Astrocyte of the hippocampus (primary cell): Measurements from ENCODE around the gene UBE2C.
"Not testable (repeated sequence)": the region's sequence is repeated elsewhere in the genome, so short reads cannot be mapped to it uniquely, and the experiment has no call there.

ENCODE experiments used
- DNase-seq: peaks from one replicate; pipeline ENCODE4 v3.0.0; 2011; ENCODE audit warnings: low read depth, low spot score

The UBE2C gene

DNA sequence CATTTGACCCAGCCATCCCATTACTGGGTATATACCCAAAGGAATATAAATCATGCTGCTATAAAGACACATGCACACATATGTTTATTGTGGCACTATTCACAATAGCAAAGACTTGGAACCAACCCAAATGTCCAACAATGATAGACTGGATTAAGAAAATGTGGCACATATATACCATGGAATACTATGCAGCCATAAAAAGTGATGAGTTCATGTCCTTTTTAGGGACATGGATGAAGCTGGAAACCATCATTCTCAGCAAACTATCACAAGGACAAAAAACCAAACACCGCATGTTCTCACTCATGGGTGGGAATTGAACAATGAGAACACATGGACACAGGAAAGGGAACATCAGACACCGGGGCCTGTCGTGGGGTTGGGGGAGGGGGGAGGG, 14.5 kb upstream of the UBE2C start:
- not testable (repeated sequence) for DNase-seq

DNA sequence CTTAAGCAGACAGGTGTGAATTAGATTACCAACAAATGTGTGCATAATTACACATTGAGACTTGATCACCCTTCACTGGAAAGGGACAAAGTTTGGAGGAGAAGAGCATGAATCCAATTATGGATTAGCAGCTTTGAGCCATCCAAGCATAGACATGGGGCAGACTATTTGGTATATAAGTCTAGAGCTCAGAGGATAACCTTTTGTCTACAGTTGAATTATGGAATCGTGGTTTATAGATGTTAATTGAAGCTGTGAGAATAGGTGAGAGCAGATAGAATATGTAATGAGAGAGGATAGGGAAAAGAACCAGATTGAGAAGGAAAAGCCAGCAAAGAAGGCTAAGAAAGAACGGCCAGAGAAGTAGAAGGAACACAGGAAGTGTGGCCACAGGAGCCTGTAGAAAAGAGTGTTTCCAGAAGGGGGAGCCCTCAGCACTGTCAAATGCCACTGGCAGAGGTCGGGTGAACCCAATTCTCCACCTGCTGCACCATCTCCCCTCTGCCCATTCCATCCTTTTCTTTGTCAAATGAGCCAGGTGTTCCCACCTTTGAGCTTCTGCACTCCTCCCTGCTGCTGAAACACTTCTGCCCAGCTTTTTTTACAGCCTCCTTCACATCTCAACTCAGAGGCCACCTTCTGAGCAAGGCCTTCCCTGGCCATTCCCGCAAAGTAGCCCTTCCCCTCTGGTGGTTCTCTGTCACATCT, 13.4 kb upstream of the UBE2C start:
- DNase-seq = peak; percentile 69

DNA sequence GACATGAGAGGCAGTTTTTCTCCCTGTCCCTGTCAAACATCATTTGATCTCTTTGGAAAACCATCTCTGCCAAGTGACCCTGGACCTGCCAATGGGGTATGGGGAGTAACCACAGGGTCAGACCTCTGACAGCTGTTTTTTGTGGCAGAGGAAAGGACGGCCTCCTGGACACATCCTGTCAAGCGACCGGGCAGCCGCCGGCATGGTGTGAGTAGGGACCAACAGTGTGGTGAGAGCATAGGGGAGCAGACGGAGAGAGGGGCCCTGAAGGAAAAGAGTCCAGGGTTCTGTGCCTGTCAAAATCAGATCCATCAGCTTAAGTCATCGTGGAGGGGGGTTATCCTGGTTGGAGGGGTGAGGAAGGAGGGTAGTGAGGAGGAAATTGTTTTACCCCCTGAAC, 10.6 kb upstream of the UBE2C start:
- no peak for DNase-seq

DNA sequence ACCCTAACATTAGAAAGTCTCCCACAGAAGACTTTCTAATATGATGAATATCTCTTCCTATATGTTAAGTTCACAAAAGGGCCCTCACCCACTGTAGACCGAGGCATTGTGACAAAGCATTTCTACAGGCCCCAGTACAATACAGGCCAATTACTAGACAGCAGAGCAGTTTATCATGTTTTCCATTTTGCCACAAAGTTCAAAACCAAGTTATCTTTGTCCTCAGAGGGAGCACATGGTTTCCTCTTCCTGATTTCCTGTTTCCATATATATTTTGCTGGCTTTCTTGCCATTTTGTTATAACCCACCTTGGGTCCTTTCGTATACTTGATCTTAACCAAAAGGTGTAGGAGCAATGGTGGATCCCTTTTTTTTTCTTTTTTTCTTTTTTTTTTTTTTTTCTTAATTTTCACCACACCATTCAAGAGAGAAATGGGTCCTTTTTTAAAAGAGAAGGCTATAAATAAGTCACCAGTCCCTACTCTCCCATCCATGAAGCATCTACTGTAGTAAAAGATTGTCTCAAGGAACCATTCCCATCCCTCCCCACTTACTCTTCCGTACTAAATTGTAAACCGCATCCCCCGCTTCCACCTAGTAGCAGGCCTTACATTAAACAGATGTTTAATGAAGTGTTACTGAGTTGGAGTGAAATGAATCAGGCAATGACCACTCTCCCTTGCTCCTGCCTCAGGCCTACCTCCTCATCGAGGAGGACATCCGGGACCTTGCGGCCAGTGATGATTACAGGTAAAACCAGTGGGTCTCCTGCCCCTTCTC, 2.1 kb upstream of the UBE2C start:
- DNase-seq = no peak

DNA sequence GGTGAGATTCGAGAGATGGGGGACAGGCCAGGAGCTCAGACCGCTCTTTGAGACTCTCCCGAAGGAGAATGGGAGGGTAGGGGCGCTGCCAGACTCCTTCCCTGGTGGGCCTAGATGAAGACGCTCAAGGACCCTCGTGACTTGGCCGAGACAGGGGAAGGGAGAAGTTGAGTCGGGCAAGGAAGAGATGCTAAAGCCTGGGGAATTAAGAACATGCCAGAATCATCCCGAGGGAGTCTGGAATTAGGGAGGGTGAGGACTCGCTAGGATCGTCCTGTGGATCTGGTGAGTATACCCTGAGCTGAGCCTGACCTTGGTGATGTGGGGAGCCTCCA, 529 bp downstream of the UBE2C start:
- no peak for DNase-seq

DNA sequence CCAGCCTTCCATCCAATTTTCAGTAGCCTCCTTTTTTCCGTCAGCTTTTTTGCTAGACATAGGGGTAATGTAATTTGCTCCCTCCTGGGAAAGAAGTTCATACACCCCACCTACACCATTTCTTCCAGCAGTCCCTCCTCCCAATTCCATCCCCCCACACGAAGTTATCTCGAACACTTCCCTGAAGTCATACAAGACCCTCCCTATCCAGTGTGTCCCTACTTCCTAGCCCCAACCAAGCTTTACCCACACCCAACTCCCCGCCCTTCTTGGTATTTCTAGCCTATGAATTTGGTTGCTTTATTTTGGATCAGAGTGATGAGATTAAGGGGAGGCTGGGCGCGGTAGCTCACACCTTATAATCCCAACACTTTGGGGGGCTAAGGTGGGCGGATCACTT, 1.0 kb downstream of the UBE2C start:
- DNase-seq = no peak

DNA sequence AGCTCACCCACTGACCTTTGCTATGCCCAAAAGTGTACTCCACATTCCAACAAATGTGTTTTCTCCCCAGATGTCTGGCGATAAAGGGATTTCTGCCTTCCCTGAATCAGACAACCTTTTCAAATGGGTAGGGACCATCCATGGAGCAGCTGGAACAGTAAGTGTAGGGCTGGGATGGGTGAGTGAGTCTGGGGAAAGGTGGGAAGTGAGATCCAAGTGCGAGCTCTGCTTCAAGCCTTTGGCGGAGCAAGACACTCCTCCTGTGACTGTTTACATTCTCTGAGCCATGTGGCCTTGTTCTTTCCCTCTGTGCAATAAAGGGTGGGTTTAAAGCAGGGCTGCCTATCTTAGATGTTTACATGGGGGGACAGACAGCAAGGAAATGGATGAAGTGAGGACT, 1.9 kb downstream of the UBE2C start:
- no peak for DNase-seq

DNA sequence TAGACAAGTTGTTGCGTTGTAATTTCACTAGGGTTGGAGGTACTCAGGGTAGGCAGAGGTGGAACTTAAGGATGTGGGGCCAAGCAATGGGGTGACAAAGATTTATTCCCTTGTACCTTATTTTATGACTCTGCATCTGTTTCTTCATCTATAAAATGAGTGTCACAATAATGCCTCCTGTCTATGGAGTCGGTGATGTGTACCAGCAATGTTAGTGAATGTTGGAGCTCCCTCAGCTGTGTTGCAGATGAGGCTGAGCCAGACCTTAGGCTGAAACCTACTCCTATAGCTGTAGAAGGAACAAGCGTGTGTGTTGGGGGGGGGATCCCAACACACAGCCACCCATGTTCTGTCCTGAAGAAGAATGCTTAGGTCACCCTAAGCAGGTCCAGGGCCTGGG, 4.5 kb downstream of the UBE2C start:
- no peak for DNase-seq

DNA sequence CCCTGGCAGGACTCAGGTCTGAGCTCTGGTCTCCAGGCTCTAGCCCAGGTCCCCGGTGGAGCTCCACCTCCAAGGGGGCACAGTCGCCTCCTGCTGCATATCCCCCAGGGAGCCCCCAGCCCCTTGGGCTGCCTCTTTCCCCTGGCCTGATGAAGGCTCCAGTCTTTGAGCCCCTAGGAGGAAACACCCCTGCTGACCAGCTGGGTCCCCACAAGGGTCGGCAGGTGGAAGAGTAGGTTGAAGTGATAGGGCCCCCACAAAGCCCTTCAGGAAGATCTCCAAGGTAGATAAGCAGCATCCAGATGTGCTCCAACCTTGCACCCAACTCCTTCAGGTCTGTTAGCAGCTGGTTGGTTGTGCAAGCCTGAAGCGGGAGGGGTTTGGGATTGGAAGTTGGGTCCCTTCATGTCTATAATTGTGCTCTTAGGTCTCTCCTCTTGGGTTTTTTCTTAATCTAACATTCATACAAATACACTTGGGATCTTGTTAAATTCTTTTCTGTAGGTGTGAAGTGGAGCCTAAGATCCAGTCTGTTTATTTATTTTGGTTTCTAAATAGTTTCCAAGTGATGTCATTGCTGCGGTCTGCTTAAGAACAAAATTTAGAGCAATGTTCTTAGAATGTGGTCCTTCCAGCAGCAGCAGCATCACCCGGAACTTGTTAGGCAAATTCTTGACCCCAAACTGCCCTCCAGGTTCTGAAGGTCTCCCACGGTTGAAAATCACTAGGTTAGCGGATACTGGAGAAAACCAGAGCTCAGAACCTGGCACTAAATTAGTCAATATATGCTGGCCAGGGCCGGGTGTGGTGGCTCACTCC, 5.1 kb downstream of the UBE2C start:
- peak; percentile 92 for DNase-seq

DNA sequence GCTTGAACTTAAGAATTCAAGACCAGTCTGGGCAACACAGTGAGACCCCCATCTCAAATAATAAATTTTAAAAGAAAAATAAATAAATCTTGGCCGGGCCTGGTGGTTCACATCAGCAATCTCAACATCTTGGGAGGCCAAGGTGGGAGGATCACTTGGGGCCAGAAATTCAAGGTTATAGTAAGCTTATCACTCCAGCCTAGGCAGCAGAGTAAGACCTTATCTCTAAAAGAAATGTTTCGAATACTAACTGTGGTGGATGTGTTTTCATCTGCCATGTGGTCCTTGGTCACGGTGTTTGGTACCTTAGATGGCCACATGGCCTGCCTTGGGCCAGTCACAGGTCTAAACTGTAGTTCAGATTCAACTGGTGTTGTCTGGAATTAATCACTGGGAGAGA, 5.8 kb downstream of the UBE2C start:
- DNase-seq = no peak

DNA sequence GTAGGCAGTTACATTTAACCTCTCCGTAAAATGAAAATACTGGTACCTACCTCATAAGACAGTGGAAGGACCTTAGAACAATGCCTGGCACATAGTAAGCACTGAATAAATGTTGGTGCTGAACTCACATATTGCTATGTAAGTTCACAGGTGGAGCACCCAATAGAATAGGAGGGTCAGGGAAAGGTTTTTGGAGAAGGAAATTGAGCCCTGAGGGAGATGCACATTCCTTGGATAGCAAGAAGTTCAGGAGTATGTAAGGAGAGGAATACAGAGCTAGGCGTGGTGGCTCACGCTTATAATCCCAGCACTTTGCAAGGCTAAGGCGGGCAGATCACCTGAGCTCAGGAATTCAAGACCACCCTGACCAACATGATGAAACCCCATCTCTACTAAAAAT, 7.0 kb downstream of the UBE2C start:
- DNase-seq = no peak

DNA sequence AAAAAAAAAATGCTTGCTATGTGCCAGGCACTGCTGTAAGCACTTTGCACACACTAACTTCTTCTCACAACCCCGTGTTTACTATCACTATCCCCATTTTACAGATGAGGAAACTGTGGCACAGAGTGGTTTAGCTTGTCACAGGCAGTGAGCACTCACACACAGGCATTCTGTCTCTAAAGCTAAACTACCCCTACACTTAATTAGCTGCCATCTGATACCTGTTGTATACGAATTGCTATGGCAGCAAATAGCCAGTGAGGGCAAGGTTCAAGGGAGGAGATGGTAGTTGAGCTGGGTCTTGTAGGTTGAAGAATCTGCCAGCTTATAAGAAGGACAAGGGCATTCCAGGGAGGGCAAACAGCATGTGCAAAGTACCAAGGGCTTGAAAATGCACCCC, 9.5 kb downstream of the UBE2C start:
- no peak for DNase-seq

DNA sequence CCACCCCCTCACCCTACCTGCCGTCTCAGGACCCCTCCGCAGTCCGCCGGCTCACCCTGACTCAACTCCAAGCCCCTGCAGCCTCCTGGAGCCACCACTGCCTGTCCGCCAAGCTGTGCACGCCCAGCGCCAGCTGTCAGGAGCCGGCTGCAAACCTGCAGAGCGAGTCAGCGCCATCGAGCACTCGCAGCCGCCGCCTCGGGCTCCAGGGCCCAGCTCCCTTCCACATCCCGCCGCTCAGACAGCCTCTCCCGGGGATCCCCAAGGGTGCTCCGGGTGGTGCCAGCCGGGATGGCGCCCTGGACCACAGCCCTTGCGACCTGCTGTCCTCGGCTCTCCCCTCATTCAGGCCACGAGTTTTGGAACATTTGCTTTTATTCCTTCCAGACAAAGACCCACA, 10.4 kb downstream of the UBE2C start:
- DNase-seq = peak; percentile 56

DNA sequence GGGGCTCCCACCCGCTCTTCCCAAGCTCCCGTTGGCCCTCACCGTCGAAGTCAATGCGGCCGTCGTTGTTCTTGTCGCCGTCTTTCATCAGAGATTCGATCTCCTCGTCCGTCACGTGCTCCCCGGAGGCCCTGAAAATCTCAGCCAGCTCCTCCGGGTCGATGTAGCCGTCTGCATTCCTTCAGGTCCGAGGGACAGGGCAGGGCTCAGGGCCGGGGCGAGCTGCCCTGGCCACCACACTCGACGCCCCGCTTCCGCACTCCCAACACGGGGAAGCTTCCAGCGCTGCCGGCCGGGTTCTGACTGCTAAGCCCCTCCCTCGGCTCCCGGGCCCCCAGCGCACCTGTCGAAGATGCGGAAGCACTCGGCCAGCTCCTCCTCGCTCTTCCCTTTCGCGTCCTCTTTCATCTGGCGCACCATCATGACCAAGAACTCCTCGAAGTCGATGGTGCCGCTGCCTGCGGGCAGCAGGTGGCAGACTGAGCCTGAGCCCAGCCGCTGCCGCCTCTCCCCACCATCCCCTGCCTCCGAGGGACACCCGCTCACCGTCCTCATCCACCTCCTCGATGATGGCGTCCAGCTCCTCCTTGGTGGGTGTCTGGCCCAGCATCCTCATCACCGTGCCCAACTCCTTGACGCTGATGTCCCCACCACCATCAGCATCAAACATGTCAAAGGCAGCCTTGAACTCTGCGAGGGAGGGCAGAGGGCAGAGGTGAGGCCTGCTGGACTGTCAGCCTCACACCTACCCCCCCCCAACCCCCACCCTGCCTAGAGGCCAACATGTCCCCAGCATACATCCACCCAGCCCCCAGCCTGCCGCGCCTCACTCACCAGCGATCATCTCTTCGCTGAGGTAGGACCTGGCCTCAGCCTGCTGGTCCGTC, 11.7 kb downstream of the UBE2C start:
- DNase-seq = peak; percentile 53

DNA sequence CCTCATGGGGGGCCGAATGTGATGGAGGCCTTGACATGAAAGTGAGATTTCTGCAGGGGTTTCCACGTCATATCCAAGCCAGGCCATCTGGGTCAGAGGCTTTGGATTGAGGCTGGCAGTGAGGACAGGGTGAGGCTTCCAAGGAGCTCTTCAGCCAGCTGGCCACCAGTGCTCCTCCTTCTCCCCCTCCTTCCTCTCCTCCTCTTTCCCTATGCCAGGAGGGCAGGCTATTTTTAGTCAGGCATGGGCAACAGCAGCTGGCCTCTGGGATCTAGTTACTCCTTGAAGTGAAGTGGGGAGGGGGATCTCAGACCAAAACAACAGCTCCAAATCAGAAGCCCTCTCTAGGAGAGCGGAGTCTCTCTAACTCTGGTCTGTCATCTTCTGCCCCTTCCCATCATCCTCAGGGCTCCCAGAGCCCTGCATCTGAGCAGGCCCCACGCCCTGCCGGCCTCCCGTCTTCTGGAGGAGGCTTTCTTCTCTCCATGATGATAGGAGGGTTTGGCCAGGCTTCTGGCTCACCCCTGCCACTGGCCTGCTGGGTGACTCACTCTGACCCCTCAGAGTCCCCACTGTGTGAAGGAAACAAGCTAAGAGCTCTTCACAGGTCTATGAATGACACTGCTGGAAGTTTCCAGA, 14.1 kb downstream of the UBE2C start:
- no peak for DNase-seq

DNA sequence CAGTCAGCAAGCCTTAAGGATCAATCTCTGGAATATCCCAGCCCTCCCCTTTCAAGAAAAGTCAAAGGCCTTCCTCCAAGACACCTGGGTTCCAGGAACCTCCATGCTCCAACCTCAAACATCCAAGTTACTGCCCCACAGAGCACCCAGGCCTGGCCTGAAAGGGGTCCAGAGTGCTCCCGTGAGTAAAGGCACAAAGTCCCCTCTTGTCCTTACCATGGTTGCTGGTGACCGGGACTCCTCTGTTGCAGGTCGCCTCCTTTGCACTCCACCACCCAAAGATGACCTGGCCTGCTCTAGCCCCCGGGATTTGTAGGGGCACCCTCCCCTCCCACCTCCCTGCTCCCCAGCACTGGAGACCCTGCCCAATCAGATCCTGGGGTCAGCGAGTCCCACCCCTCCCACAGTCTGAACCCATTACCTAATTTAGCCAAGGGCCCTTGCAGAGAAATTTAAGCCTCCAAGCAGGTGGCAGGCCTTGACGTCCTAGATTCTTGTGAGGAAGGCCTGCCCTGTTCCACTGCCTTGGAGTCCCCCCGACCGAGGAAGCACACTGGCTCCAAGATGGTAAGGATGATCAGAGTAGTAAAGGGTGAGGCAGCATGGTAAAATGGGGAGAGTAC, 14.7 kb downstream of the UBE2C start, which contains the start of gene TNNC2:
Gene TNNC2, minus strand, starts transcription at position 283 of the 623 bp plus-strand sequence. Its CDS starts 64 bp downstream, at position 219.
- DNase-seq = no peak

DNA sequence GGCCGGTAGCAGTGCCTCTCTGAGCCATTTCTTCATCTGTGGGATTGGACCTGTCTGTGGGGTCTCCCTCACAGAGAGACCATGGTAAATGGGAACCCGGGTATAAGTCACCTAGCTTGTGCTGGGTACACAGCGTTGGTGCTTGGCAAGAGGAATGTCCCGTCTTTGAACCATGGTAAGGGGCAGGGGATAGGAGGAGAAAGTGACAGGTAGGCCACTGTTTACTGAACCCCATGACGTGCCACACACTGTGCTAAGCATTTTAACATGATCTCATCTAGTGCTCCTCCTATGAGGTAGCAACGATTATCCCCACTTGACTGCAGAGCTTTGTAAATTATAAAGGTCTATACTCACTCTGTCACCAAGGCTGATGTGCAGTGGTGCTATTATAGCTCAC, 15.3 kb downstream of the UBE2C start:
- DNase-seq = no peak

DNA sequence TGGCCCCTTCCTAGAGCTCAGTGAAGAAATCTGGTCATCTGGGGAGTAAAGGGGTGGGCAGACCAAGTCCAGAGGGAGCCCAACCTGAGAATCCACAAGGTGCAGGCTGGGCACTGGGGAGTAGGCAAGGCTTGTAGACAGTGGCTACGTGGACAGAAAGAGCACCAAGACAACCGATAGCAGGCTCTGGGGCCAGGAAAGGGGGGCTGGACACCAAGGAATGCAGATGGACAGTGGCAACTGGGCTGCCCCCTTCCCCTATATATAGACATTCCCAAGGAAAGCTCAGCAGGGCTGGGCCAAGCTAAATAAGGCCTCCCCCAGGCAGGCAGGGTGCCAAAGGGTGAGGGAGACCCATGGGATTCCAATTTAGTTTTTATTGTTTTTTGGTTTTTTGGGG, 16.1 kb downstream of the UBE2C start:
- peak; percentile 29 for DNase-seq

DNA sequence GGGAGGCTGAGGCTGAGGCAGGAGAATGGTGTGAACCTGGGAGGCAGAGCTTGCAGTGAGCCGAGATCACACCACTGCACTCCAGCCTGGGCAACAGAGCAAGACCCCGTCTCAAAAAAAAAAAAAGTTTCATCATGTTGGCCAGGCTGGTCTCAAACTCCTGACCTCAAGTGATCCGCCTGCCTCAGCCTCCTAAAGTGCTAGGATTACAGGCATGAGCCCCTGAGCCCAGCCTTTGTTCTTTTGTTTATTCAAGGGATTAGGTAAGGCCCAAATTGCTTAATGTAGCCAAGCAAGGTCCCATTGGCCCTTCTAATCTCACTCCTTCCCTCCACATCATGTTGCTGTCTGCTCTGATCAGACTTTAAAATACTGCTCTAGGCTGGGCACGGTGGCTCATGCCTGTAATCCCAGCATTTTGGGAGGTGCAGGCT, 17.2 kb downstream of the UBE2C start:
- DNase-seq = not testable (repeated sequence)

DNA sequence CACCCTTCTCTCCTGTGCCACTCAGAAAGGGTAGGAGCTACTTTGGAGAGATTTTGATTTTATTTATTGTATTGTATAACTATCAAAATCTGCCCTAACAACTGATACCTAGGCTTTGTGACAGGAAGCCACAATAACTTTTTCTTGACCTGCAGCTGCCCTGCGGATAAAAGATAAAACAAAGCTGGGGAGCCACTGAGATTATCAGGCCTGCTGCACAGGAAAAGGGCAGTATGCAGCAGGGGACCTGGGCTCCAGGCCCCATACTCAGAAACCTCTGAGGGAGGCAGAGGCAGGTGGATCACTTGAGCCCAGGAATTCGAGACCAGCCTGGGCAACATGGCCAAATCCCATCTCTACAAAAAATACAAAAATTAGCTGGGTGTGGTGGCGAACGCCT, 20.2 kb downstream of the UBE2C start:
- DNase-seq = no peak
